ENCODE results near the gene SLC34A1. TPM values are rescaled to one million over a fixed set of nuclear protein-coding genes. Genes with fewer than 3 reads are reported as not detected.

The SLC34A1 gene
- total RNA-seq, 2 experiments from 2014 or later, result not detected

DNA sequence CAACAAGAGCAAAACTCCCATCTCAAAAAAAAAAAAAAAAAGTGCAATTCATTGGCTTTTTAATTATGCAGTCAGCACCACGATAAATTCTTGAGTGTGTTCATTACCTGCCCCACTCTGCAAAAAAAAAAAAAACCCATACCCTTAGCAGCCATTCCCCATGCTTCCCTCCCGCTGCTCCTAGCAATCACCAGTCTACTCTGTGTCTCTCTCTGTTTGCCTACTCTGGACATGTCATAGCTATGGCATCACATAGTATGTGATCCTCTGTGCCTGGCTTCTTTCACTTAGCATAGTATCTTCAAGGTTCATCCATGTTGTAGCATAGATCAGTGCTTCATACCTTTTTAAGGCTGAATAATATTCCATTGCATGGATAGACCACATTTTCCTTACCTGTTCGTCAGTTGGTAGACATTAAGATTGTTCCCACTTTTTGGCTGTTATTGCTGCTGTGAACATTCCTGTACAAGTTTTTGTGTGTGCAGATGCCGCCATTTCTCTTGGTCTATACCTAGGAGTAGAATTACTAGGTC is 55.4 kb downstream of the SLC34A1 start:
- ChIA-PET POLR2A (interaction anchor here (0.8 to 13.1 kb wide), 3 partner anchors 9 to 37 kb away, joined by 3 to 226 read pairs (median 6); partner anchors contain the start of gene GRK6), CTCF (interaction anchor here (1.0 to 19.6 kb wide), 4 partner anchors 9 to 36 kb away, joined by 3 to 312 read pairs (median 12); partner anchors contain the start of gene PFN3)

GRCh38 chr5:177440211-177440989 is 56.2 kb downstream of the SLC34A1 start:
- CTCF ChIA-PET, result interaction anchor here (1.0 to 19.6 kb wide), 5 partner anchors 9 to 50 kb away, joined by 3 to 312 read pairs (median 10); partner anchors contain the start of gene PFN3
- POLR2A ChIA-PET, result interaction anchor here (0.9 to 13.1 kb wide), 3 partner anchors 10 to 38 kb away, joined by 3 to 226 read pairs (median 6); partner anchors contain the start of gene GRK6

GRCh38 chr5:177440990-177441780 is 57.0 kb downstream of the SLC34A1 start:
- ChIA-PET CTCF (interaction anchor here (0.6 to 22.6 kb wide), 6 partner anchors 9 to 51 kb away, joined by 3 to 312 read pairs (median 12); partner anchors contain the start of gene PFN3), POLR2A (interaction anchor here (0.9 to 13.1 kb wide), 4 partner anchors 11 to 38 kb away, joined by 3 to 226 read pairs (median 5); partner anchors contain the start of gene GRK6)

DNA sequence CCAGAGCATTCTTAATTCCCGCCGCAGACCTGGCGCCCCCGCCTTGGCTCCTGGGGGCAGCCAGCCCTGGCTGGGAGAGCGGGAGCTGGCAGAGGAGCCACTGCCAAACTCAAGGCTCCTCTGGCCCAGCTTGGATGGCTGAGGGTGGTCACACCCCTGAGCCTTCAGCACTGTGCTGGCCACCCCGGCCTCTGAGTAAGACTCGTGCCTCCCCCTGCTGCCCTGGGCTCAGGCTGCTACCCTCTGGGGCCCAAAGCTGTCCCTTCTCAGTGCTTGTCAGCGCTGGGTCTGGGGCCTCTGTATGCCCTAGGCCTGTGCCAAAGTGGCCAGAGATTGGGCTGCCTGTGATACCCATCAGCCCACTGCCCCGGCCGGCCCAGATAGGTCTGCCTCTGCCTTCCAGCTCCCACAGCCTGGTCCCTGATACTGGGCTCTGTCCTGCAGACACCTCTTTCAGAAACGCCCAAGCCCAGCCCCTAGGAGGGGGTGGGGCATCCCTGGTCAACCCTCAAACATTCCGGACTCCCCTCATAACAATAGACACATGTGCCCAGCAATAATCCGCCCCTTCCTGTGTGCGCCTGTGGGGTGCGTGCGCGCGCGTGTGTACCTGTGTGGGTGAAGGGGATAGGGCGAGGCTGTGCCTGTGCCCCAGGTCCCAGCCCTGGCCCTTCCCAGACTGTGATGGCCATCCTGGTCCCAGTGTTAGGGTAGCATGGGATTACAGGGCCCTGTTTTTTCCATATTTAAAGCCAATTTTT is 58.0 kb downstream of the SLC34A1 start:
- ChIA-PET POLR2A (interaction anchor here (1.7 to 13.1 kb wide), 2 partner anchors 12 to 31 kb away, joined by 4 to 226 read pairs; partner anchors contain the start of gene GRK6), CTCF (interaction anchor here (0.6 to 22.6 kb wide), 7 partner anchors 8 to 51 kb away, joined by 3 to 312 read pairs (median 31); partner anchors contain the start of gene PFN3)

DNA sequence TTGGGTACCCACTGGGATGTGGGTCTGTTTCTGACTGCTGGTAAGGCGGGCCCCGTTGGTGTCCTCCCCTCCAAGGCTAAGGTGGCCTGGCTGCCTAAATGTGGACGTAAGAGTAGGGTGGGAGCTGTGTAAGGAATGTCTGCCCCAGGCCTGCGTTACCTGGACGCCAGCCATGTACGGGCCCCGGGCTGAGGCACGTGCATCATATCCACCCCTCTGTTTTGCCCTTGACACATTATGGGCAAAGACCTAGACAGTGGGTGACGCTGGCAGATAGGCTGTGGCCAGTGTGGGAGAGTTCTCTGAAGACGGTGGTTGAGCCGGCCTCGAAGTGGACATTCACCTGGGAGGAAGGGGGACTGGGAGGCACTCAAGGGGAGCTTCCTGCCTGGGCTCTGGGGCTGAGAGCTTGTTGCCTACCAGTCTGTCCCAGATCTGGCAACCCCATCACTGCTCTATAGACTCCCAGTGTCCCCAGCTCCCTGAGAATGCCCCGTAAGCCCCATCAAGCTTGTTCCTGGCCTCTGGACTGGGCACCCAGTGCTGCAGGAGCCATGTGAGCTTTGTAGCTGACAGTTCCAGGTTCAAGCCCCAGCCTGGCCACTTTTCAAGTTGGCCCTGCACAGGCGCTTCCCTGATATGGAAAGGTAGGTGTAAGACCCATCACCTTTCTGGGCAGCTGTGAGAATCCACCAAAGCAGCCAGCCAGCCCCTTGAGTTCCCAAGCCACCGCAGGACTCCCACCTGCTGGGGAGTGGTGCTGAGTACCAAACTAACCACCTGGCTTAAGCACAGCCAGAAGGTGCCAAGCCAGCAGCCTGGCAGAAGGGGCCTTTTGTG is 59.1 kb downstream of the SLC34A1 start:
- POLR2A ChIA-PET, result interaction anchor here (0.6 to 13.1 kb wide), 3 partner anchors 12 to 40 kb away, joined by 4 to 226 read pairs (median 4); partner anchors contain the start of gene GRK6
- CTCF ChIA-PET, result interaction anchor here (3.9 to 22.6 kb wide), 4 partner anchors 10 to 53 kb away, joined by 31 to 312 read pairs (median 118); partner anchors contain the start of gene PFN3

- ChIA-PET CTCF (interaction anchor here (0.6 to 22.6 kb wide), 5 partner anchors 10 to 118 kb away, joined by 3 to 312 read pairs (median 33); partner anchors contain the start of gene PFN3), POLR2A (interaction anchor here (0.6 to 13.1 kb wide), 6 partner anchors 11 to 257 kb away, joined by 3 to 226 read pairs (median 11); partner anchors contain the start of gene GRK6)
Observed at GRCh38 chr5:177444106-177445051, 60.1 kb downstream of the SLC34A1 start.

DNA sequence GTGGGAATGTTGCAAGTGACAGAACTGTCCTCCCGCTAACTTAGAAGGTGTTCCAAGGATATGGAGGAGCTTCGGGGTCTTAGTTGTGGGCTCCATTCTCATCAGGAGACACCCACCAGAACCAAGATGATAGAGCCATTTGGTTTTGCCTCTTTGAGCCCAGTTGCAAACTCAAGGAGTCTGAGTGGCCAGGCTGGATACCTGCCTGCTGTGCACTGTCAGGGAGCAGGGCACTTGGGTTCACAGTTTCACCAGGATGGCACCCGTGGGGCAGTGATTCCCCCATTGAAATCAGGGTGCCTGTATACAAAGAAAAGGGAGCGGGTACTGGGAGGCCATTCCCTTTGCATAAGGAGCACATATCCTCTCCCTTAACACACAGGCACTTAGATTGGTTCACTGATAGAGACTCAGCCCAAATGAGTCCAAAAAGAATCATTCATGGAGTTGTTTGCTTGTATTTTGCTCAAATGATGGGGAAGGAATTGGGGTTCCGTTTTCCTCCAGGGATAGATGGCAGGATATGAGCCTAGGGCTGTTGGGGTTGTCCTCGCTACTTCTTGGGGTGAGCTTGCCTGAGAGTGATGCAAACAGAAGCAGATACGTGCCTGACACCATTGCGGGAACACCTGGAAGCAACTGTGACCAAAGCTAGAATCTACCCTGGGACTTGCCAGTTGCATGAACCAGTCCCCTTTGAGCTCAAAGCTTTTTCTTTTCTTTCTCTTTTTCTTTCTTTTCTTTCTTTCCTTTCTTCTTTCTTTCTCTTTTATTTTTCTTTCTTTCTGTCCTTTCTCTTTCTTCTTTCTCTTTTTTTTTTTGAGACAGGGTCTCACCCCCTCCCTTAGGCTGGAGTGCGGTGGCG is 61.0 kb downstream of the SLC34A1 start:
- POLR2A ChIA-PET, result interaction anchor here (0.6 to 13.1 kb wide), 10 partner anchors 10 to 472 kb away, joined by 3 to 226 read pairs (median 6); partner anchors contain the start of gene GRK6
- CTCF ChIA-PET, result interaction anchor here (0.6 to 22.6 kb wide), 8 partner anchors 9 to 136 kb away, joined by 3 to 312 read pairs (median 18); partner anchors contain the start of gene PFN3

- CTCF ChIA-PET, result interaction anchor here (0.7 to 22.6 kb wide), 8 partner anchors 9 to 137 kb away, joined by 3 to 312 read pairs (median 18); partner anchors contain the start of gene PFN3
- POLR2A ChIA-PET, result interaction anchor here (0.7 to 13.1 kb wide), 9 partner anchors 9 to 472 kb away, joined by 3 to 226 read pairs (median 5); partner anchors contain the start of gene GRK6
Observed at GRCh38 chr5:177445917-177446199, 61.6 kb downstream of the SLC34A1 start.

- ChIA-PET POLR2A (interaction anchor here (0.7 to 13.1 kb wide), 10 partner anchors 8 to 473 kb away, joined by 3 to 226 read pairs (median 10); partner anchors contain the start of gene GRK6), CTCF (interaction anchor here (0.7 to 22.6 kb wide), 10 partner anchors 8 to 137 kb away, joined by 3 to 312 read pairs (median 6); partner anchors contain the start of gene PFN3)
Observed at GRCh38 chr5:177446200-177447065, 62.2 kb downstream of the SLC34A1 start, which contains the start of gene PRR7. Gene PRR7, plus strand, starts transcription at chr5:177446814. Its CDS starts 8,254 bp downstream, at chr5:177455068.

DNA sequence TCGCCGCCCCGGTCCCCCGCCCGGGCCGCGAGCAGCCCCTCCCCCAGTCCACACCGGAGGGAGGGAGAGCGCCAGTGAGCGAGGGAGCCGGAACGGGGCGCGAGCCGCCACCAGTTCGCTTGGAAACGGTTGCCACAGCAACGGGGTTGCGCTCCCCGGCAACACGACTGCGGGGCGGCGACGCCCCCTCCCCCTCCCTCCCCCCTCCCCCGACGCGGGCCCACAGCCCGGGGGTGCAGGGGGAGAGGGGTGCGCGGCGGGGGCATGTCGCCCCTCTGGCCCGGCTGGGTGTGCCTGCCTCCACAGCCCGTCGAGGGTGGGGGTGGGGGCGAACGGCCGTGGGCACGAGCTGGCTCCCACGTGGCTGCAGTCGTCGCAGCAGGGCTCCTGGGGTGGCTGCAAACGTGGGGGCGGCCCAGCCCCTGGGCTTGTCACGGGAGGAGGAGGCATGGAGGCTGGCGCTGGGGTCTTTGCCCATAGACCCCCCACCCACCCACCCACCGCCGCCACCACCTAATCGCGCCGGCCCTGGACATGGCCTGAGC is 62.9 kb downstream of the SLC34A1 start:
- CTCF ChIA-PET, result interaction anchor here (0.6 to 22.6 kb wide), 7 partner anchors 13 to 138 kb away, joined by 3 to 312 read pairs (median 7); partner anchors contain the start of gene PFN3
- POLR2A ChIA-PET, result interaction anchor here (1.1 to 13.1 kb wide), 7 partner anchors 8 to 68 kb away, joined by 3 to 226 read pairs (median 15); partner anchors contain the start of gene GRK6

- ChIA-PET CTCF (interaction anchor here (0.6 to 22.6 kb wide), 9 partner anchors 14 to 146 kb away, joined by 3 to 312 read pairs (median 6); partner anchors contain the start of gene PFN3), POLR2A (interaction anchor here (1.1 to 13.1 kb wide), 5 partner anchors 7 to 57 kb away, joined by 3 to 226 read pairs (median 16); partner anchors contain the start of gene GRK6)
Observed at GRCh38 chr5:177447611-177448243, 63.5 kb downstream of the SLC34A1 start.

Measured in activated CD8-positive, alpha-beta memory T cell treated with anti-CD3 and anti-CD28 coated beads for 36 hours (primary cell).